A673 (cell line): Measurements from ENCODE around the gene RC3H2. TPM values are rescaled to one million over a fixed set of nuclear protein-coding genes. Genes with fewer than 3 reads are reported as not detected.

Experiments used
- BruUV-seq: library from RNA; stranded (reverse); fragments of 400-500 nt; replicated peaks from 2 replicates; lab custom pipeline; 2021; lab: Mats Ljungman, UMichigan
- CTCF ChIA-PET: fragments of 300-600 bp; sonication (Branson Sonifier 250); formaldehyde crosslinking; loops from one replicate; lab custom pipeline; 2022; ENCODE audit warnings: antibody characterized with exemption; lab: Charles Lee
- POLR2A ChIA-PET: fragments of 300-600 bp; sonication (Branson Sonifier 250); formaldehyde crosslinking; loops from one replicate; lab custom pipeline; 2022; ENCODE audit warnings: antibody characterized with exemption; ENCODE audit not compliant: low non-redundant PET; lab: Charles Lee
- DNase-seq: peaks from one replicate; pipeline ENCODE4 v3.0.0-alpha.2; 2015; ENCODE audit warnings: low spot score
- H3K27ac ChIP-seq: fragments of 200-600 bp; sonication (generic); 2 replicates; pipeline ENCODE4 v1.5.1; 2016; ENCODE audit warnings: mixed run types, low read depth, mild to moderate bottlenecking, mixed read lengths, antibody characterized with exemption, low read length; ENCODE audit not compliant: poor library complexity, severe bottlenecking
- H3K27me3 ChIP-seq: fragments of 200-600 bp; sonication (generic); replicated peaks from 2 replicates; pipeline ENCODE4 v1.6.1; 2017; ENCODE audit warnings: mixed run types, low read depth, mild to moderate bottlenecking, mixed read lengths, antibody characterized with exemption, low read length; ENCODE audit not compliant: insufficient read depth, poor library complexity
- H3K36me3 ChIP-seq: fragments of 200-600 bp; sonication (generic); 2 replicates; pipeline ENCODE4 v1.6.1; 2016; ENCODE audit warnings: mixed run types, mild to moderate bottlenecking, mixed read lengths, antibody characterized with exemption, low read length; ENCODE audit not compliant: insufficient read depth, poor library complexity, severe bottlenecking
- H3K4me1 ChIP-seq: fragments of 200-600 bp; sonication (generic); 2 replicates; pipeline ENCODE4 v1.6.1; 2017; ENCODE audit warnings: mixed run types, mild to moderate bottlenecking, mixed read lengths, antibody characterized with exemption, low read length; ENCODE audit not compliant: insufficient read depth, poor library complexity, severe bottlenecking
- H3K4me3 ChIP-seq: fragments of 200-600 bp; sonication (generic); 2 replicates; pipeline ENCODE4 v1.5.1; 2016; ENCODE audit warnings: low read depth, mixed run types, mild to moderate bottlenecking, mixed read lengths, low read length; ENCODE audit not compliant: poor library complexity, severe bottlenecking
- H3K9me3 ChIP-seq: fragments of 200-600 bp; sonication (generic); 2 replicates; pipeline ENCODE4 v1.6.1; 2016; ENCODE audit warnings: mixed run types, low read depth, mild to moderate bottlenecking, mixed read lengths, antibody characterized with exemption, low read length; ENCODE audit not compliant: poor library complexity, severe bottlenecking
- CTCF ChIP-seq: fragments of 300-800, 200-600 bp; sonication (generic); conservative IDR thresholded peaks from 2 replicates; pipeline ENCODE4 v1.5.1; 2017; ENCODE audit warnings: low read depth, mild to moderate bottlenecking, antibody characterized with exemption, low read length, moderate library complexity, mixed read lengths
- EZH2 ChIP-seq: fragments of 200-600 bp; sonication (generic); IDR thresholded peaks from 2 replicates; pipeline ENCODE4 v1.6.1; 2017; ENCODE audit warnings: borderline replicate concordance, low read depth, mild to moderate bottlenecking, mixed read lengths, antibody characterized with exemption, low read length; ENCODE audit not compliant: poor library complexity, severe bottlenecking
- intact Hi-C: fragments of 100-400 bp; cut with micrococcal nuclease; formaldehyde crosslinking; loops from one replicate; pipeline ENCODE4 v1.10.0; 2022; ENCODE audit not compliant: unreplicated experiment
- total RNA-seq: library from RNA; stranded (reverse); gene quantifications from 2 replicates; pipeline ENCODE4 v1.2.3, GENCODE V29; 2021

RC3H2 gene
- total RNA-seq, 1 experiment from 2014 or later, result 71.1 TPM

GRCh38 chr9:122936883-122937282 lies 31.7 kb upstream of the RC3H2 start:
- intact Hi-C loops, result no loop called here
- ChIA-PET CTCF (no interaction called here), POLR2A (no interaction called here)
- Histone ChIP-seq H3K27me3 (no peaks in the 10 kb centered on the region), H3K9me3 (no peaks in the 10 kb centered on the region), H3K27ac (no peak overlapping the region), H3K36me3 (peaks cover 26% of the 10 kb centered on the region), H3K4me3 (no peak overlapping the region), H3K4me1 (peaks cover 7% of the 10 kb centered on the region)
- no TSS peak for BruUV-seq
- DNase-seq, result no peak
- TF ChIP-seq CTCF, result no peak
- no peak for TF ChIP-seq EZH2

GRCh38 chr9:122936464-122936863 lies 31.3 kb upstream of the RC3H2 start:
- intact Hi-C loops, result no loop called here
- H3K36me3 ChIP-seq, result peaks cover 26% of the 10 kb centered on the region
- no peaks in the 10 kb centered on the region for H3K9me3 ChIP-seq
- no peak for TF ChIP-seq EZH2
- POLR2A ChIA-PET, result no interaction called here
- no peak overlapping the region for H3K4me3 ChIP-seq
- no peak for DNase-seq
- CTCF ChIA-PET, result no interaction called here
- no peaks in the 10 kb centered on the region for H3K27me3 ChIP-seq
- no peak overlapping the region for H3K27ac ChIP-seq
- H3K4me1 ChIP-seq, result peaks cover 7% of the 10 kb centered on the region
- no TSS peak for BruUV-seq

- TF ChIP-seq EZH2 (no peak), CTCF (no peak)
Measured at GRCh38 chr9:122931226-122932121, 26.3 kb upstream of the RC3H2 start, which contains the start of gene ZBTB26. Gene ZBTB26, minus strand, starts transcription at chr9:122931512. Its CDS starts 11,578 bp downstream, at chr9:122919934.

More at GRCh38 chr9:122931226-122932121, 26.3 kb upstream of the RC3H2 start, which contains the start of gene ZBTB26:
- DNase-seq, result peak; percentile 97
- Histone ChIP-seq H3K4me1 (peaks cover 7% of the 10 kb centered on the region), H3K4me3 (peak within 1 kb of the TSS; percentile 77), H3K9me3 (no peaks in the 10 kb centered on the region), H3K27me3 (no peaks in the 10 kb centered on the region), H3K27ac (peak within 1 kb of the TSS; percentile 88), H3K36me3 (peaks cover 4% of the 10 kb centered on the region)
- POLR2A ChIA-PET, result interaction anchor here (0.6 to 1.4 kb wide), 3 partner anchors 9 to 117 kb away, joined by 5 to 7 read pairs (median 6); partner anchors contain the start of gene RABGAP1
- intact Hi-C loops, result loop anchor here (2.0 kb wide), 1 partner anchor 19 kb away; the partner anchor contains the start of gene ZBTB6
- CTCF ChIA-PET, result interaction anchor here (0.7 kb wide), 1 partner anchor 60 kb away, joined by 3 read pairs; no protein-coding TSS in a partner anchor
- no TSS peak for BruUV-seq
